Natural killer cell (primary cell): ENCODE data around the gene HADHB. TPM values are rescaled to one million over a fixed set of nuclear protein-coding genes. Genes with fewer than 3 reads are reported as not detected.
A peak's percentile ranks its signal among the peaks of the same experiment; 100 is the strongest.

Experiments
- ATAC-seq, 3 donors: fragments of 150-1000 bp in 2 of 3; fragments of 200-7000 bp in 1 of 3; cut with Tn5 transposase; 1 replicate in 1 of 3; 2 replicates in 2 of 3; pipeline ENCODE4 v1.10.0; 2021; ENCODE audit warnings: mild to moderate bottlenecking in 2 of 3, moderate library complexity in 2 of 3
- DNase-seq, 2 donors: peaks; one replicate each; pipeline versions ENCODE4 v3.0.0 to v3.0.0-alpha.2; 2013 to 2021; ENCODE audit warnings: mixed read lengths in 1 of 2
- H3K27ac ChIP-seq: one replicate; pipeline ENCODE4 v1.5.1; 2013; ENCODE audit warnings: mild to moderate bottlenecking, low read length
- H3K27me3 ChIP-seq: one replicate; pipeline ENCODE4 v1.6.1; 2013; ENCODE audit warnings: low read length; ENCODE audit not compliant: control insufficient read depth, insufficient read depth
- H3K36me3 ChIP-seq: one replicate; pipeline ENCODE4 v1.6.1; 2013; ENCODE audit warnings: low read length; ENCODE audit not compliant: control insufficient read depth, insufficient read depth
- H3K4me1 ChIP-seq: one replicate; pipeline ENCODE4 v1.6.1; 2013; ENCODE audit warnings: low read length; ENCODE audit not compliant: control insufficient read depth, insufficient read depth
- H3K4me3 ChIP-seq: one replicate; pipeline ENCODE4 v1.5.1; 2013; ENCODE audit warnings: low read length
- H3K9me3 ChIP-seq: one replicate; pipeline ENCODE4 v1.6.1; 2013; ENCODE audit warnings: low read length; ENCODE audit not compliant: control insufficient read depth, insufficient read depth
- H3K27ac Mint-ChIP-seq, 2 donors: one replicate each; pipeline ENCODE4 v1.8.0; 2022; ENCODE audit warnings: mild to moderate bottlenecking in 2 of 2, mixed read lengths in 2 of 2, moderate library complexity in 1 of 2
- H3K27me3 Mint-ChIP-seq, 2 donors: one replicate each; pipeline ENCODE4 v1.8.0; 2022; ENCODE audit warnings: low read depth in 2 of 2, mixed read lengths in 2 of 2
- H3K36me3 Mint-ChIP-seq: one replicate; pipeline ENCODE4 v1.8.0; 2022; ENCODE audit warnings: mixed read lengths
- H3K4me1 Mint-ChIP-seq, 2 donors: one replicate each; pipeline ENCODE4 v1.8.0; 2022; ENCODE audit warnings: mixed read lengths in 2 of 2
- H3K4me3 Mint-ChIP-seq: one replicate; pipeline ENCODE4 v1.8.0; 2022; ENCODE audit warnings: mild to moderate bottlenecking, moderate library complexity, mixed read lengths
- H3K9me3 Mint-ChIP-seq, 2 donors: one replicate each; pipeline ENCODE4 v1.8.0; 2022; ENCODE audit warnings: mixed read lengths in 2 of 2
- CTCF ChIP-seq: fragments of 200-600 bp; IDR thresholded peaks from one replicate; pipeline ENCODE4 v1.8.0; 2022; ENCODE audit warnings: antibody characterized with exemption
- WGBS: methylation state at CpG from one replicate; pipeline ENCODE4 v1.1.7; 2013; ENCODE audit warnings: missing lambda C conversion rate; ENCODE audit not compliant: insufficient coverage; 5-methylcytosine and 5-hydroxymethylcytosine counted together
- intact Hi-C: fragments of 100-400 bp; cut with micrococcal nuclease; formaldehyde crosslinking; loops from one replicate; pipeline ENCODE4 v1.14.2; 2022
- total RNA-seq, 4 donors: library from RNA; stranded (reverse); fragments of 120-200 nt in 1 of 4; gene quantifications; one replicate each; pipeline versions ENCODE4 v1.2.3 to v1.2.4, GENCODE V29; 2013 to 2022

The HADHB gene
- total RNA-seq, 3 donors from 2014 or later (not counting 1 experiment from before 2014, with no cell fraction given) = 43.1 to 58.8 (median 53.0) TPM

- Histone ChIP-seq H3K9me3 (no peaks in the 10 kb centered on the region), H3K4me1 (no peaks in the 10 kb centered on the region), H3K36me3 (peaks cover 69% of the 10 kb centered on the region), H3K4me3 (no peak overlapping the region), H3K27ac (no peak overlapping the region), H3K27me3 (no peaks in the 10 kb centered on the region)
- ATAC-seq (no peak), DNase-seq (peak in 1 of 2 donors; percentile 27)
- Mint-ChIP-seq H3K9me3 (no peaks in the 10 kb centered on the region), H3K4me1 (peaks cover 11 to 13% of the 10 kb centered on the region in 2 donors), H3K36me3 (peaks cover 14% of the 10 kb centered on the region), H3K27me3 (no peaks in the 10 kb centered on the region), H3K27ac (no peak overlapping the region), H3K4me3 (no peak overlapping the region)
- intact Hi-C loops = loop anchor here (2.0 kb wide), 1 partner anchor 96 kb away; no protein-coding TSS in a partner anchor
- no peak for TF ChIP-seq CTCF
- 99% methylated on average over 9 of the region's 9 CpGs for WGBS
These were observed 9.7 kb upstream of the HADHB start for GRCh38 chr2:26235089-26235488.

GRCh38 chr2:26237868-26238267, 6.9 kb upstream of the HADHB start:
- Mint-ChIP-seq H3K27ac (no peak overlapping the region), H3K27me3 (no peaks in the 10 kb centered on the region), H3K9me3 (no peaks in the 10 kb centered on the region), H3K4me3 (no peak overlapping the region), H3K36me3 (peaks cover 14% of the 10 kb centered on the region), H3K4me1 (peaks cover 26 to 32% of the 10 kb centered on the region in 2 donors)
- H3K27me3 ChIP-seq = no peaks in the 10 kb centered on the region
- H3K27ac ChIP-seq = no peak overlapping the region
- 92% methylated on average over 1 of the region's 1 CpG for WGBS
- no peak for ATAC-seq
- peaks cover 42% of the 10 kb centered on the region for H3K36me3 ChIP-seq
- peaks cover 4% of the 10 kb centered on the region for H3K4me1 ChIP-seq
- no peaks in the 10 kb centered on the region for H3K9me3 ChIP-seq
- DNase-seq = no peak
- intact Hi-C loops = no loop called here
- H3K4me3 ChIP-seq = no peak overlapping the region
- no peak for TF ChIP-seq CTCF

- H3K36me3 Mint-ChIP-seq = peaks cover 10% of the 10 kb centered on the region
- Histone ChIP-seq H3K36me3 (peaks cover 37% of the 10 kb centered on the region), H3K4me1 (peaks cover 7% of the 10 kb centered on the region), H3K27ac (no peak overlapping the region), H3K27me3 (no peaks in the 10 kb centered on the region), H3K4me3 (no peak overlapping the region), H3K9me3 (no peaks in the 10 kb centered on the region)
- TF ChIP-seq CTCF = no peak
- WGBS = 100% methylated on average over 2 of the region's 4 CpGs
- H3K4me3 Mint-ChIP-seq = no peak overlapping the region
- intact Hi-C loops = no loop called here
- H3K27ac Mint-ChIP-seq = no peak overlapping the region
- peaks cover 32 to 38% of the 10 kb centered on the region in 2 donors for H3K4me1 Mint-ChIP-seq
- ATAC-seq (no peak), DNase-seq (no peak)
- no peaks in the 10 kb centered on the region for H3K27me3 Mint-ChIP-seq
- H3K9me3 Mint-ChIP-seq = no peaks in the 10 kb centered on the region
These were observed 6.3 kb upstream of the HADHB start for GRCh38 chr2:26238311-26238958.
